Body of pancreas (tissue), 4 donors: Measurements from ENCODE around the gene SIK2.

Source experiments
- CTCF ChIP-seq, 7 experiments: fragments of 450-650 bp in 4 of 7; fragments of 200-600 bp in 3 of 7; sonication (generic) in 3 of 7; IDR thresholded peaks; one replicate each; pipeline ENCODE4 v1.5.1; 2016 to 2019; ENCODE audit warnings: antibody characterized with exemption in 7 of 7
- POLR2A ChIP-seq, 3 donors: fragments of 450-650 bp; IDR thresholded peaks; one replicate each; pipeline ENCODE4 v1.6.1; 2016; ENCODE audit warnings: antibody characterized with exemption in 3 of 3, mild to moderate bottlenecking in 2 of 3

GRCh38 chr11:111624608-111625007 lies 22.4 kb downstream of the SIK2 start:
- TF ChIP-seq CTCF (IDR thresholded peaks at IDR 0.05), result no peak
- TF ChIP-seq POLR2A (IDR thresholded peaks at IDR 0.05), result no peak
